Lower leg skin (tissue), 3 donors: ENCODE results near the gene IVD.

Experiments
- CTCF ChIP-seq, 3 donors: fragments of 450-650 bp; IDR thresholded peaks; one replicate each; pipeline ENCODE4 v1.5.1; 2016; ENCODE audit warnings: antibody characterized with exemption in 3 of 3, mild to moderate bottlenecking in 3 of 3, moderate library complexity in 2 of 3
- POLR2A ChIP-seq, 2 donors: fragments of 450-650 bp; IDR thresholded peaks; one replicate each; pipeline ENCODE4 v1.6.1; 2016 to 2017; ENCODE audit warnings: antibody characterized with exemption in 2 of 2, mild to moderate bottlenecking in 1 of 2, moderate library complexity in 1 of 2

GRCh38 chr15:40428185-40428584 lies 22.6 kb downstream of the IVD start:
- TF ChIP-seq CTCF (IDR thresholded peaks at IDR 0.05) = no peak
- TF ChIP-seq POLR2A (IDR thresholded peaks at IDR 0.05) = no peak
